HepG2 (cell line): ENCODE data around the gene ZNF839. TPM values are rescaled to one million over a fixed set of nuclear protein-coding genes. Genes with fewer than 3 reads are reported as not detected.
A peak's percentile ranks its signal among the peaks of the same experiment; 100 is the strongest.

Experiments
- ATAD3A ChIP-seq: sonication (generic); formaldehyde crosslinking; IDR thresholded peaks from 2 replicates; pipeline ENCODE4 v1.4.0; 2020; ENCODE audit warnings: missing genetic modification reagents
- ATF3 ChIP-seq: sonication (generic); formaldehyde crosslinking; IDR thresholded peaks from 2 replicates; pipeline ENCODE4 v1.4.0; 2020; ENCODE audit warnings: missing genetic modification reagents
- HOXA5 ChIP-seq: sonication (generic); formaldehyde crosslinking; IDR thresholded peaks from 2 replicates; pipeline ENCODE4 v1.4.0; 2020; ENCODE audit warnings: missing genetic modification reagents
- KDM4B ChIP-seq: sonication (generic); formaldehyde crosslinking; IDR thresholded peaks from 2 replicates; pipeline ENCODE4 v1.4.0; 2020; ENCODE audit warnings: missing genetic modification reagents
- KMT2A ChIP-seq: sonication (generic); formaldehyde crosslinking; IDR thresholded peaks from 2 replicates; pipeline ENCODE4 v1.4.0; 2020; ENCODE audit warnings: missing genetic modification reagents
- MEIS2 ChIP-seq: sonication (generic); formaldehyde crosslinking; IDR thresholded peaks from 2 replicates; pipeline ENCODE4 v1.9.0; 2021; ENCODE audit warnings: mild to moderate bottlenecking, missing genetic modification reagents
- POGZ ChIP-seq: sonication (generic); formaldehyde crosslinking; IDR thresholded peaks from 2 replicates; pipeline ENCODE4 v1.4.0; 2020; ENCODE audit warnings: mild to moderate bottlenecking, missing genetic modification reagents
- PRDM10 ChIP-seq: sonication (generic); formaldehyde crosslinking; IDR thresholded peaks from 2 replicates; pipeline ENCODE4 v1.4.0; 2020; ENCODE audit warnings: low read depth, missing genetic modification reagents
- REPIN1 ChIP-seq: sonication (generic); formaldehyde crosslinking; IDR thresholded peaks from 2 replicates; pipeline ENCODE4 v1.8.0; 2022; ENCODE audit warnings: missing genetic modification reagents, low read depth, mild to moderate bottlenecking, borderline replicate concordance
- SNAPC5 ChIP-seq: sonication (generic); formaldehyde crosslinking; IDR thresholded peaks from 2 replicates; pipeline ENCODE4 v1.8.1; 2023; ENCODE audit warnings: mild to moderate bottlenecking, missing genetic modification reagents, borderline replicate concordance
- SP5 ChIP-seq: IDR thresholded peaks from 2 replicates; pipeline ENCODE4 v1.6.1; 2016; ENCODE audit warnings: low read depth, borderline replicate concordance
- YY1 ChIP-seq: IDR thresholded peaks from 2 replicates; pipeline ENCODE4 v1.6.1; 2011; ENCODE audit warnings: low read length, low read depth, moderate library complexity, mild to moderate bottlenecking; ENCODE audit not compliant: insufficient read depth, insufficient replicate concordance
- ZBTB25 ChIP-seq: IDR thresholded peaks from 2 replicates; pipeline ENCODE4 v1.6.1; 2018; ENCODE audit warnings: missing genetic modification reagents
- ZBTB26 ChIP-seq: IDR thresholded peaks from 2 replicates; pipeline ENCODE4 v1.6.1; 2016; ENCODE audit warnings: missing compliant biosample characterization, missing genetic modification reagents, borderline replicate concordance
- ZBTB3 ChIP-seq: sonication (generic); formaldehyde crosslinking; IDR thresholded peaks from 2 replicates; pipeline ENCODE4 v1.4.0; 2020; ENCODE audit warnings: low read depth, mild to moderate bottlenecking, moderate library complexity, missing genetic modification reagents, borderline replicate concordance
- ZBTB8A ChIP-seq: sonication (generic); formaldehyde crosslinking; IDR thresholded peaks from 2 replicates; pipeline ENCODE4 v1.4.0; 2020; ENCODE audit warnings: mild to moderate bottlenecking, low read depth, missing genetic modification reagents, borderline replicate concordance
- ZFP82 ChIP-seq: sonication (generic); formaldehyde crosslinking; IDR thresholded peaks from 2 replicates; pipeline ENCODE4 v1.5.1; 2020; ENCODE audit warnings: mild to moderate bottlenecking, missing genetic modification reagents, borderline replicate concordance
- ZKSCAN5 ChIP-seq: sonication (generic); formaldehyde crosslinking; IDR thresholded peaks from 2 replicates; pipeline ENCODE4 v1.5.1; 2020; ENCODE audit warnings: mild to moderate bottlenecking, missing genetic modification reagents
- ZNF577 ChIP-seq: sonication (generic); formaldehyde crosslinking; IDR thresholded peaks from 2 replicates; pipeline ENCODE4 v1.4.0; 2020; ENCODE audit warnings: mild to moderate bottlenecking, low read depth, missing genetic modification reagents, borderline replicate concordance
- ZNF580 ChIP-seq: IDR thresholded peaks from 2 replicates; pipeline ENCODE4 v1.6.1; 2016; ENCODE audit warnings: low read depth, borderline replicate concordance
- ZNF816 ChIP-seq: sonication (generic); formaldehyde crosslinking; IDR thresholded peaks from 2 replicates; pipeline ENCODE4 v1.8.0; 2022; ENCODE audit warnings: missing genetic modification reagents, mild to moderate bottlenecking, borderline replicate concordance
- polyA plus RNA-seq, 8 experiments: library from polyadenylated mRNA; depleted of rRNA in 3 of 8; stranded (reverse) in 7 of 8; unstranded in 1 of 8; fragments of >200 nt; fragmentation: Illumina TruSeq in 4 of 8; extraction: Trizol in 4 of 8; gene quantifications; 2 replicates each; pipeline versions ENCODE4 v1.2.1 to v1.2.3, GENCODE V29; 2011 to 2016; ENCODE audit warnings: low read depth in 4 of 8, missing spikeins in 1 of 8, mixed read lengths in 1 of 8; ENCODE audit not compliant: insufficient read depth in 1 of 8
- total RNA-seq, 5 experiments: library from RNA; depleted of rRNA; stranded (reverse); fragments of >200 nt; fragmentation: Illumina TruSeq; extraction: Trizol; gene quantifications; 2 replicates each; pipeline ENCODE4 v1.2.3, GENCODE V29; 2016; ENCODE audit warnings: low read depth in 1 of 5

The ZNF839 gene
- total and polyA plus RNA-seq, 2 of the 13 experiments (the other 11 are each of a cell fraction or from before 2014, with no cell fraction given) = 11.1 to 12.8 TPM

- TF ChIP-seq ZBTB8A (no peak), KDM4B (CRISPR knock-in tag) (no peak), ZBTB26 (CRISPR knock-in tag) (no peak), ZBTB25 (CRISPR knock-in tag) (peak; percentile 85), ATF3 (CRISPR knock-in tag) (no peak), ZNF580 (CRISPR knock-in tag) (no peak), ZNF577 (CRISPR knock-in tag) (0 out of 2 replicates have a peak, but pooled peaks have one; percentile 47), ZNF816 (CRISPR knock-in tag) (no peak), KMT2A (CRISPR knock-in tag) (peak; percentile 82), ZBTB3 (no peak), REPIN1 (no peak), ZFP82 (CRISPR knock-in tag) (peak; percentile 48; the same call in 1 of the 2 replicates), SNAPC5 (CRISPR knock-in tag) (no peak), SP5 (CRISPR knock-in tag) (0 out of 2 replicates have a peak, but pooled peaks have one; percentile 10), HOXA5 (peak; percentile 58), PRDM10 (0 out of 2 replicates have a peak, but pooled peaks have one; percentile 46), ATAD3A (CRISPR knock-in tag) (no peak), ZKSCAN5 (no peak), YY1 (peak; percentile 75), MEIS2 (CRISPR knock-in tag) (no peak), POGZ (0 out of 2 replicates have a peak, but pooled peaks have one; percentile 17)
Observed at GRCh38 chr14:102362545-102363181, 43.1 kb downstream of the ZNF839 start, which contains the start of the genes CINP and TECPR2 (continued).
